ENCODE results near the gene GALNT8.

GALNT8 gene

DNA sequence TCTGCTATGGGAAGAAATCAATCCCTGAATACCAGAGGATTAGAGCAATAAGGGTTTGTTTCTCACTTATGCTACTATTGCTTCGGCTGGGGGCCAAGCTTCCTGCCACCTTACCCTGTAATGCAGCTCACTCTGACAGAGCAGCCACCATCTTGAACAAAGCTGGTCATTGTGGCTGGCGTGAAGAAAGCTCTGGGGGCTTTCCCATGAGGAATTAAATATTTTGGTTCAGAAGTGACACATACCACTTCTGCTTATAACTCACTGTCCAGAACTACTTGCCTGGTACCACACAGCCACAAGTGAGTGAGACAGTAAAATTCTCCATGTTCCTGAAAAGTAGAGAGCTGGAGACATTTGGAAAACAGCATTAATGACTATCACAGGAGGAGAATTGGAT lies 82.6 kb downstream of the GALNT8 start:
- no peak overlapping the region for H3K4me3 ChIP-seq (replicated peaks in 1 of 2; ENCODE audit: low read depth in 2 of 2, low read length in 2 of 2)

DNA sequence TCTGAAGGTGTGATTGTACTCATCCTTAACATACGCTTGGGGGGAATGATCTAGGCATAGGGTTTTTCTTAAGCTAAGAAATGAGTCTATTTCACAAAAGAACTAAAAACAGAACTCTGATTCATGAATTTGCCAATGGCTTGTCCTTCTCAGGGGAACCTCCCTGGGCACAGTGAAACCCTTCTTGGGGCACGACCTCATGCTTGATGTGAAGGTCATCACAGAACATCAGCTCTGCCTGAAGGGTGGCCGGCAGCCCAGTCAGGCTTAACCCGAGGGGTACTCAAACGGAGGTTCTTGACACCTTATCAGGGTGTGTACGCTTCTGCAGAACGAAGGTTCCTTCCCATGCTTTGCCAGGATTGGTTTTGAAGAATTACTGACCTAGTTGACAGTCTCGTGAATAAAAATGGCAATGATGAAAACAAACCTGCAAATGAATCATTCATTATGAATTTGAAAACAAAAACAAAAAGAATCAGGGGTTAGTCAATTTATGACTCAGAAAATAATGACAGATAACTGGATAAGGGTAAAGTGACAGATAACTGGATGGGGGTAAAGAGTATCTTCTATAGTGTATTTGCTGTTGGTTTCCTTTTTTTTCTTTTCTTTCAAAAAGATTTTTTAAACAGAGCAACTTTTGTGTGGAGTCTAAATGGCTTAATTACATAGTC lies 86.4 kb downstream of the GALNT8 start:
- TF ChIP-seq, protein P1, sequence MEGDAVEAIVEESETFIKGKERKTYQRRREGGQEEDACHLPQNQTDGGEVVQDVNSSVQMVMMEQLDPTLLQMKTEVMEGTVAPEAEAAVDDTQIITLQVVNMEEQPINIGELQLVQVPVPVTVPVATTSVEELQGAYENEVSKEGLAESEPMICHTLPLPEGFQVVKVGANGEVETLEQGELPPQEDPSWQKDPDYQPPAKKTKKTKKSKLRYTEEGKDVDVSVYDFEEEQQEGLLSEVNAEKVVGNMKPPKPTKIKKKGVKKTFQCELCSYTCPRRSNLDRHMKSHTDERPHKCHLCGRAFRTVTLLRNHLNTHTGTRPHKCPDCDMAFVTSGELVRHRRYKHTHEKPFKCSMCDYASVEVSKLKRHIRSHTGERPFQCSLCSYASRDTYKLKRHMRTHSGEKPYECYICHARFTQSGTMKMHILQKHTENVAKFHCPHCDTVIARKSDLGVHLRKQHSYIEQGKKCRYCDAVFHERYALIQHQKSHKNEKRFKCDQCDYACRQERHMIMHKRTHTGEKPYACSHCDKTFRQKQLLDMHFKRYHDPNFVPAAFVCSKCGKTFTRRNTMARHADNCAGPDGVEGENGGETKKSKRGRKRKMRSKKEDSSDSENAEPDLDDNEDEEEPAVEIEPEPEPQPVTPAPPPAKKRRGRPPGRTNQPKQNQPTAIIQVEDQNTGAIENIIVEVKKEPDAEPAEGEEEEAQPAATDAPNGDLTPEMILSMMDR (IDR thresholded peaks at IDR 0.05; ENCODE audit: low read depth, low read length), result no peak
- H3K4me3 ChIP-seq (replicated peaks in 1 of 2; ENCODE audit: low read depth in 2 of 2, low read length in 2 of 2), result no peak overlapping the region
- DNase-seq (ENCODE audit: low read depth in 2 of 2), result no peak

More for the DNA sequence above, 82.6 kb downstream of the GALNT8 start:
- TF ChIP-seq, protein P1 (IDR thresholded peaks at IDR 0.05; ENCODE audit: low read depth, low read length), result no peak
- DNase-seq (ENCODE audit: low read depth in 2 of 2), result no peak

GRCh38 chr12:4807116-4807783 lies 87.0 kb downstream of the GALNT8 start:
- TF ChIP-seq, protein P1 (IDR thresholded peaks at IDR 0.05; ENCODE audit: low read depth, low read length), result no peak
- no peak for DNase-seq (ENCODE audit: low read depth in 2 of 2)
- no peak overlapping the region for H3K4me3 ChIP-seq (replicated peaks in 1 of 2; ENCODE audit: low read depth in 2 of 2, low read length in 2 of 2)

DNA sequence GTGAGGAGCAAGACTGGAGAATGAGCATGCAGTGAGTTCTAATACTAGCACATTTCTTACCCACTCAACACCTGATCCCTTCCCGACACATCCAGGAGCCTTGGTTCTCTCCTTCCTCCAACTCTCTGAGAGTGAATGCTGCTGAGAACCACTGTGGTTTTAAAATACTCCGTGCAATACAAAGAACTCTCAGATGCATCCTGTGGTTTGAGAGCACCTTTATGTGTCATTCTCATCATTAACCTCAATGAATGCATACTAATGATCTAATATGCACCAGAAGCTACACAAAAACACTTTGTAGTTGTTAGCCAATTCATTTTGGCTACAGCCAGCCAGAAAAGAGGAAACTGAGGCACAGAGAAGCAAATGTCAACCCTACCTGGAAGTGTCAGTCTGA lies 87.6 kb downstream of the GALNT8 start:
- TF ChIP-seq, protein P1 (IDR thresholded peaks at IDR 0.05; ENCODE audit: low read depth, low read length), result no peak
- no peak overlapping the region for H3K4me3 ChIP-seq (replicated peaks in 1 of 2; ENCODE audit: low read depth in 2 of 2, low read length in 2 of 2)
- no peak for DNase-seq (ENCODE audit: low read depth in 2 of 2)

DNA sequence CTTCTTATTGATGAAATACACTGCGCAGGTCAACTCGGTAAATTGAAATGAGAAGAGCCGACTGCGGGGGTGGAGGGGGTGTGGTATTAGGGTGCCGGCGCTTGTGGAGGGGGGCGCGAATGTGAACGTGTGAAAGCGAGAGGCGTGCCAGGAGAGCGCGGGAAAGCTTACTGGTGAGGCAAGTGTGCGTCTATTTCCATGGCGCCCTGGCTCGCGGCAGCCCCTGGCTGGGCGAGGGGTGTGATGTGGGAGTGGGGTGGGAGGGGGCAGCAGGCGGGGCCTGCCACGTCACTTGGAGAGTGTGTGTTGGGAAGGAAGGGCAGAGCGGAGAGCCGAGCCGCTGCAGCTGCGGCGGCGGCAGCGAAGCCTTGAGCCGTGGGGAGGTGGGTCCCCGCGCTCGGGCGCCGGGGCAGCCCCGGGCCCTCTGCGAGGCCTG lies 88.8 kb downstream of the GALNT8 start:
- no peak for DNase-seq (ENCODE audit: low read depth in 2 of 2)
- TF ChIP-seq, protein P1 (IDR thresholded peaks at IDR 0.05; ENCODE audit: low read depth, low read length), result no peak
- H3K4me3 ChIP-seq (replicated peaks in 1 of 2; ENCODE audit: low read depth in 2 of 2, low read length in 2 of 2), result no peak overlapping the region

GRCh38 chr12:4809449-4810218 lies 89.4 kb downstream of the GALNT8 start:
- no peak for DNase-seq (ENCODE audit: low read depth in 2 of 2)
- no peak overlapping the region for H3K4me3 ChIP-seq (replicated peaks in 1 of 2; ENCODE audit: low read depth in 2 of 2, low read length in 2 of 2)
- TF ChIP-seq, protein P1 (IDR thresholded peaks at IDR 0.05; ENCODE audit: low read depth, low read length), result no peak

Data from cardiac fibroblast (primary cell).